SJCRH30 (cell line): ENCODE results near the gene CENPVL2. TPM values are rescaled to one million over a fixed set of nuclear protein-coding genes. Genes with fewer than 3 reads are reported as not detected.

Experiments
- total RNA-seq: library from RNA; depleted of rRNA; stranded (reverse); fragments of >200 nt; shearing (Covaris generic); gene quantifications from 2 replicates; pipeline ENCODE4 v1.2.3, GENCODE V29; 2014; rRNA removed

The CENPVL2 gene
- total RNA-seq, 1 experiment from 2014 or later: not detected

Other genes starting within 250 kb of the CENPVL2 start
- gene NUDT11, start 186.2 kb downstream of the CENPVL2 start, total RNA-seq: 33.7 and 35.8 TPM in 2 replicates
- gene CENPVL3, start 63.9 kb downstream of the CENPVL2 start, total RNA-seq: not detected in 2 replicates
- gene CENPVL1, start 27.7 kb upstream of the CENPVL2 start, total RNA-seq: not detected in 2 replicates
- 11.4 and 12.1 TPM in 2 replicates for gene GSPT2, start 60.6 kb upstream of the CENPVL2 start, total RNA-seq
- gene MAGED1, start 210.8 kb upstream of the CENPVL2 start, total RNA-seq: 101 and 102 TPM in 2 replicates